ENCODE measurements around the gene SLC35G6. TPM values are rescaled to one million over a fixed set of nuclear protein-coding genes. Genes with fewer than 3 reads are reported as not detected.

The SLC35G6 gene
- total RNA-seq, 1 experiment from 2014 or later: 0.26 TPM

GRCh38 chr17:7503521-7503920 is 22.3 kb downstream of the SLC35G6 start (continued):
- TF ChIP-seq CREM (CRISPR knock-in tag; IDR thresholded peaks at IDR 0.05) (no peak), GTF2I (CRISPR knock-in tag; conservative IDR thresholded peaks at IDR 0.05) (no peak), ZNF532 (CRISPR knock-in tag; IDR thresholded peaks at IDR 0.05; ENCODE audit: borderline replicate concordance) (no peak), ZNF317 (CRISPR knock-in tag; IDR thresholded peaks at IDR 0.05; ENCODE audit: borderline replicate concordance, low read depth) (no peak)

GRCh38 chr17:7508145-7508544 is 26.9 kb downstream of the SLC35G6 start:
- Mint-ChIP-seq H3K4me3 (no peak overlapping the region), H3K27ac (0 out of 2 replicates have a peak overlapping the region, but pooled peaks have one; percentile 27), H3K4me1 (no peaks in the 10 kb centered on the region), H3K9me3 (no peaks in the 10 kb centered on the region), H3K36me3 (peaks cover 87% of the 10 kb centered on the region), H3K27me3 (ENCODE audit: low read depth) (no peaks in the 10 kb centered on the region)
- ATAC-seq (no peak), DNase-seq (ENCODE audit: low spot score) (no peak)
- no peak for TF ChIP-seq TEAD1 (CRISPR knock-in tag; IDR thresholded peaks at IDR 0.05)
- ChIA-PET POLR2A (interaction anchor here (1.5 kb wide), 2 partner anchors 52 to 76 kb away, joined by 4 to 6 read pairs; partner anchors contain the start of gene MPDU1), CTCF (interaction anchor here (0.9 to 2.6 kb wide), 6 partner anchors 8 to 152 kb away, joined by 3 to 9 read pairs (median 4); no protein-coding TSS in a partner anchor)

GRCh38 chr17:7508846-7509245 is 27.6 kb downstream of the SLC35G6 start:
- H3K4me1 Mint-ChIP-seq: no peaks in the 10 kb centered on the region
- H3K27me3 Mint-ChIP-seq (ENCODE audit: low read depth): no peaks in the 10 kb centered on the region
- H3K27ac Mint-ChIP-seq: no peak overlapping the region
- DNase-seq (ENCODE audit: low spot score): no peak
- peaks cover 86% of the 10 kb centered on the region for H3K36me3 Mint-ChIP-seq
- TF ChIP-seq IRF1 (CRISPR knock-in tag; IDR thresholded peaks at IDR 0.05): no peak
- TF ChIP-seq ZNF425 (CRISPR knock-in tag; conservative IDR thresholded peaks at IDR 0.05): no peak
- TF ChIP-seq MAX (CRISPR knock-in tag; IDR thresholded peaks at IDR 0.05): no peak
- no peak for TF ChIP-seq MLX (CRISPR knock-in tag; IDR thresholded peaks at IDR 0.05)
- TF ChIP-seq CBFB (CRISPR knock-in tag; IDR thresholded peaks at IDR 0.05; ENCODE audit: low read depth): no peak
- no peak for TF ChIP-seq JUN (CRISPR knock-in tag; IDR thresholded peaks at IDR 0.05)
- TF ChIP-seq ZNF121 (CRISPR knock-in tag; IDR thresholded peaks at IDR 0.05): no peak
- no peak for TF ChIP-seq JAZF1 (CRISPR knock-in tag; IDR thresholded peaks at IDR 0.05)
- TF ChIP-seq ARID4B (CRISPR knock-in tag; IDR thresholded peaks at IDR 0.05; ENCODE audit: borderline replicate concordance): no peak
- no peak for TF ChIP-seq SP1 (CRISPR knock-in tag; conservative IDR thresholded peaks at IDR 0.05)
- TF ChIP-seq CREM (CRISPR knock-in tag; IDR thresholded peaks at IDR 0.05): no peak
- no peak for TF ChIP-seq E2F5 (CRISPR knock-in tag; IDR thresholded peaks at IDR 0.05)
- no peak for TF ChIP-seq E2F4 (CRISPR knock-in tag; IDR thresholded peaks at IDR 0.05; ENCODE audit: borderline replicate concordance, low read depth)
- TF ChIP-seq CREB1 (CRISPR knock-in tag; IDR thresholded peaks at IDR 0.05): no peak
- no peak overlapping the region for H3K4me3 Mint-ChIP-seq
- ChIA-PET CTCF (interaction anchor here (1.0 to 2.0 kb wide), 5 partner anchors 14 to 172 kb away, joined by 3 to 7 read pairs (median 6); partner anchors contain the start of genes ACAP1 and PLSCR3), POLR2A (interaction anchor here (1.5 kb wide), 1 partner anchor 51 kb away, joined by 4 read pairs; no protein-coding TSS in a partner anchor)
- ATAC-seq: no peak
- no peaks in the 10 kb centered on the region for H3K9me3 Mint-ChIP-seq

All from WTC11 (cell line).